ENCODE data around the gene SOS1. TPM values are rescaled to one million over a fixed set of nuclear protein-coding genes. Genes with fewer than 3 reads are reported as not detected.

The SOS1 gene
- total and polyA plus RNA-seq, 2 of the 13 experiments (the other 11 are each of a cell fraction or from before 2014, with no cell fraction given), result 20.8 to 60.4 TPM

DNA sequence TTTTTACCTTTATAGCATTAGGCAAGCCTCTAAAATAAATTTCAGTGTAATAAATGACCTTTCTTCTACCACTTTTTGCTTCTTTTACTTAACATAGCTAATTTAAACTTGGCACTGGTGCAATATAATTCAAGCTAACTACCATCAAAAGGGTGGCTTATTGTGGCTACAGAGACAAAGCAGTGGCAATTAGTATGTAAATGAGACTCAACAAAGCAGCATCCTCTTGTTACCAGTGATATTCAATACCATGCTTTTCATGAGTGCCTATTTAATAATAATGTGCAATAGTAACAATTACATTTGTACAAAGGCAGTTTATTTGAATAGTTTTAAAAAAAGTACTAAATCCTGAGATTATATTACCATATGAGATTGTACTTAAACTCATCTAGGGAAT lies 93.4 kb downstream of the SOS1 start:
- Histone ChIP-seq H3K4me3 (replicated peaks in 1 of 3; ENCODE audit: insufficient read depth in 1 of 3, low read depth in 2 of 3, low read length in 3 of 3) (no peak overlapping the region), H3K79me2 (ENCODE audit: insufficient read depth, low read length) (no peaks in the 10 kb centered on the region), H3K9ac (ENCODE audit: insufficient read depth, low read depth, low read length) (no peak overlapping the region), H3K27me3 (ENCODE audit: control insufficient read depth in 1 of 2, insufficient read depth in 2 of 2, low read length in 2 of 2) (no peaks in the 10 kb centered on the region), H3K36me3 (replicated peaks in 1 of 2; ENCODE audit: control insufficient read depth in 1 of 2, insufficient read depth in 2 of 2, low read length in 2 of 2) (peaks cover 6 to 42% of the 10 kb centered on the region in 2 experiments), H3K9me3 (ENCODE audit: low read length) (no peaks in the 10 kb centered on the region), H2AFZ (ENCODE audit: low read length) (no peak overlapping the region), H3K4me1 (ENCODE audit: insufficient read depth, low read length) (no peaks in the 10 kb centered on the region), H3K27ac (ENCODE audit: extremely low read length, insufficient read depth, low read length) (no peak overlapping the region), H3K4me2 (ENCODE audit: low read depth, low read length) (no peak overlapping the region), H4K20me1 (ENCODE audit: insufficient read depth, low read length) (no peaks in the 10 kb centered on the region; the same call in 1 of the 2 replicates)
- no TSS peak for BruUV-seq (replicated peaks)
- DNase-seq (ENCODE audit: low spot score) (no peak), ATAC-seq (no peak), FAIRE-seq (no peak)
- TF ChIP-seq ZNF432 (CRISPR knock-in tag; IDR thresholded peaks at IDR 0.05; ENCODE audit: borderline replicate concordance) (no peak), ZNF563 (CRISPR knock-in tag; IDR thresholded peaks at IDR 0.05) (no peak), SNAPC2 (CRISPR knock-in tag; IDR thresholded peaks at IDR 0.05) (no peak), KDM6A (CRISPR knock-in tag; IDR thresholded peaks at IDR 0.05; ENCODE audit: low read depth) (no peak)
- TF ChIP-seq, protein P1, sequence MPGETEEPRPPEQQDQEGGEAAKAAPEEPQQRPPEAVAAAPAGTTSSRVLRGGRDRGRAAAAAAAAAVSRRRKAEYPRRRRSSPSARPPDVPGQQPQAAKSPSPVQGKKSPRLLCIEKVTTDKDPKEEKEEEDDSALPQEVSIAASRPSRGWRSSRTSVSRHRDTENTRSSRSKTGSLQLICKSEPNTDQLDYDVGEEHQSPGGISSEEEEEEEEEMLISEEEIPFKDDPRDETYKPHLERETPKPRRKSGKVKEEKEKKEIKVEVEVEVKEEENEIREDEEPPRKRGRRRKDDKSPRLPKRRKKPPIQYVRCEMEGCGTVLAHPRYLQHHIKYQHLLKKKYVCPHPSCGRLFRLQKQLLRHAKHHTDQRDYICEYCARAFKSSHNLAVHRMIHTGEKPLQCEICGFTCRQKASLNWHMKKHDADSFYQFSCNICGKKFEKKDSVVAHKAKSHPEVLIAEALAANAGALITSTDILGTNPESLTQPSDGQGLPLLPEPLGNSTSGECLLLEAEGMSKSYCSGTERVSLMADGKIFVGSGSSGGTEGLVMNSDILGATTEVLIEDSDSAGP (CRISPR knock-in tag; IDR thresholded peaks at IDR 0.05; ENCODE audit: borderline replicate concordance), result no peak
- TF ChIP-seq, protein P2, sequence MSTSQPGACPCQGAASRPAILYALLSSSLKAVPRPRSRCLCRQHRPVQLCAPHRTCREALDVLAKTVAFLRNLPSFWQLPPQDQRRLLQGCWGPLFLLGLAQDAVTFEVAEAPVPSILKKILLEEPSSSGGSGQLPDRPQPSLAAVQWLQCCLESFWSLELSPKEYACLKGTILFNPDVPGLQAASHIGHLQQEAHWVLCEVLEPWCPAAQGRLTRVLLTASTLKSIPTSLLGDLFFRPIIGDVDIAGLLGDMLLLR (CRISPR knock-in tag; IDR thresholded peaks at IDR 0.05), result no peak
- TF ChIP-seq, protein P3, sequence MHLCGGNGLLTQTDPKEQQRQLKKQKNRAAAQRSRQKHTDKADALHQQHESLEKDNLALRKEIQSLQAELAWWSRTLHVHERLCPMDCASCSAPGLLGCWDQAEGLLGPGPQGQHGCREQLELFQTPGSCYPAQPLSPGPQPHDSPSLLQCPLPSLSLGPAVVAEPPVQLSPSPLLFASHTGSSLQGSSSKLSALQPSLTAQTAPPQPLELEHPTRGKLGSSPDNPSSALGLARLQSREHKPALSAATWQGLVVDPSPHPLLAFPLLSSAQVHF (CRISPR knock-in tag; IDR thresholded peaks at IDR 0.05), result no peak
- CTCF ChIA-PET (ENCODE audit: low intra/inter-chr PET ratio, low total read pairs), result no interaction called here
- POLR2A ChIA-PET, result no interaction called here
- in situ Hi-C loops (cut with HindIII; ENCODE audit: extremely low pct_ligation_motif_present, low pct_unique_long_range_greater_than_20kb), result no loop called here
- intact Hi-C loops (cut with micrococcal nuclease; ENCODE audit: unreplicated experiment), result no loop called here

Measured in HepG2 (cell line).